Endothelial cell (in vitro differentiated cells): Measurements from ENCODE around the gene TBKBP1. TPM values are rescaled to one million over a fixed set of nuclear protein-coding genes. Genes with fewer than 3 reads are reported as not detected.

Experiments
- DNase-seq: peaks from one replicate; pipeline ENCODE4 v3.0.0; 2021; ENCODE audit warnings: low spot score
- H3K27ac Mint-ChIP-seq: one replicate; pipeline ENCODE4 v1.8.0; 2021; ENCODE audit warnings: mixed read lengths, inconsistent platforms; ENCODE audit not compliant: unreplicated experiment
- H3K27me3 Mint-ChIP-seq: one replicate; pipeline ENCODE4 v1.8.0; 2021; ENCODE audit warnings: mild to moderate bottlenecking, moderate library complexity, mixed read lengths, inconsistent platforms; ENCODE audit not compliant: unreplicated experiment
- H3K36me3 Mint-ChIP-seq: one replicate; pipeline ENCODE4 v1.8.0; 2021; ENCODE audit warnings: mild to moderate bottlenecking, low read depth, mixed read lengths, inconsistent platforms; ENCODE audit not compliant: unreplicated experiment
- H3K4me1 Mint-ChIP-seq: one replicate; pipeline ENCODE4 v1.8.0; 2021; ENCODE audit warnings: mild to moderate bottlenecking, mixed read lengths, inconsistent platforms; ENCODE audit not compliant: unreplicated experiment
- H3K4me3 Mint-ChIP-seq: one replicate; pipeline ENCODE4 v1.8.0; 2021; ENCODE audit warnings: mild to moderate bottlenecking, mixed read lengths, inconsistent platforms; ENCODE audit not compliant: unreplicated experiment
- H3K9me3 Mint-ChIP-seq: one replicate; pipeline ENCODE4 v1.8.0; 2021; ENCODE audit warnings: mixed read lengths, inconsistent platforms; ENCODE audit not compliant: unreplicated experiment
- CTCF ChIP-seq: fragments of 200-600 bp; sonication (generic); IDR thresholded peaks from one replicate; pipeline ENCODE4 v1.5.0; 2021; ENCODE audit warnings: antibody characterized with exemption; ENCODE audit not compliant: unreplicated experiment
- total RNA-seq: library from RNA; stranded (reverse); fragmentation: NEBNext Ultra II Directional; extraction: Animal tissue kit (Norgen Biotek cat#: 25700); gene quantifications from one replicate; pipeline ENCODE4 v1.2.1, GENCODE V29; 2021; ENCODE audit not compliant: unreplicated experiment

TBKBP1 gene
- total RNA-seq, 1 donor from 2014 or later: 31.4 TPM

- H3K9me3 Mint-ChIP-seq: no peaks in the 10 kb centered on the region
- no peaks in the 10 kb centered on the region for H3K27me3 Mint-ChIP-seq
- DNase-seq: no peak
- H3K4me1 Mint-ChIP-seq: peaks cover 8% of the 10 kb centered on the region
- no peak for TF ChIP-seq CTCF
- no peak overlapping the region for H3K27ac Mint-ChIP-seq
- H3K36me3 Mint-ChIP-seq: peaks cover 42% of the 10 kb centered on the region
- no peak overlapping the region for H3K4me3 Mint-ChIP-seq
Observed at GRCh38 chr17:47685556-47686275, 8.2 kb upstream of the TBKBP1 start.

GRCh38 chr17:47686276-47686635, 7.7 kb upstream of the TBKBP1 start:
- Mint-ChIP-seq H3K27me3 (no peaks in the 10 kb centered on the region), H3K9me3 (no peaks in the 10 kb centered on the region), H3K36me3 (peaks cover 40% of the 10 kb centered on the region), H3K27ac (no peak overlapping the region), H3K4me3 (no peak overlapping the region), H3K4me1 (peaks cover 7% of the 10 kb centered on the region)
- DNase-seq: no peak
- TF ChIP-seq CTCF: no peak

DNA sequence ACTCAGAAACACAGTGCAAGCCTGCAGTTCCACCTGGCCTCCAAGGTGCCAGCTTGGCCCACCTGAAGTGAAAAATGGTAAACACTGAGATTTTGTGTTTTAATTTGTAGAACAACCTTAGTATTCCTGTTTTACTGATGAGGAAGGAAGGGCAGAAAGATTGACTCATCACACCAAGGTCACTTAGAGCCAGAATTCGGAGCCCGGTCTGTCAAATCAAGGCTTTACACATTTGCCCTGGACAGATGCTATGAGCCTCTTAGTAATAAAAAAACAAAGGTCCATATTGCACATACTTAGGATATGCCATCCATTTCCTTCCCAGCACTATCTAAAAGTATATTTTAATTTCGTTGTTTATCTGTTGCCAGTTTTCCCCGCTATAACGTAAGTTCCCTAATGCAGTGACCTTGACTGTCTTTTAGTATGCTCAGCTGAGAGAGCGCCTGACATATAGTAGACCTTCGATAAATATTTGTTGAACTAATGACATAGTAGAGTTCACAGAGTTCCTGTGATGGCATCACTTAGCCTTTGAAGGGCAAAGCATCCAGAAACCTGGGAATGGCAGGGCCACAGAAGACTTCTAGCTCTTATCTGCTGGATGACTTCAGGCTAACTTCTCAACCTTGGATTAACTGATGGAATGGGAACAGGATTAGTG, 7.2 kb upstream of the TBKBP1 start:
- DNase-seq: no peak
- Mint-ChIP-seq H3K27ac (no peak overlapping the region), H3K4me1 (peaks cover 12% of the 10 kb centered on the region), H3K9me3 (no peaks in the 10 kb centered on the region), H3K4me3 (no peak overlapping the region), H3K27me3 (no peaks in the 10 kb centered on the region), H3K36me3 (peaks cover 39% of the 10 kb centered on the region)
- TF ChIP-seq CTCF: no peak

GRCh38 chr17:47687328-47687690, 6.7 kb upstream of the TBKBP1 start:
- Mint-ChIP-seq H3K4me3 (no peak overlapping the region), H3K36me3 (peaks cover 34% of the 10 kb centered on the region), H3K27me3 (no peaks in the 10 kb centered on the region), H3K27ac (no peak overlapping the region), H3K4me1 (peaks cover 17% of the 10 kb centered on the region), H3K9me3 (no peaks in the 10 kb centered on the region)
- no peak for TF ChIP-seq CTCF
- DNase-seq: no peak

DNA sequence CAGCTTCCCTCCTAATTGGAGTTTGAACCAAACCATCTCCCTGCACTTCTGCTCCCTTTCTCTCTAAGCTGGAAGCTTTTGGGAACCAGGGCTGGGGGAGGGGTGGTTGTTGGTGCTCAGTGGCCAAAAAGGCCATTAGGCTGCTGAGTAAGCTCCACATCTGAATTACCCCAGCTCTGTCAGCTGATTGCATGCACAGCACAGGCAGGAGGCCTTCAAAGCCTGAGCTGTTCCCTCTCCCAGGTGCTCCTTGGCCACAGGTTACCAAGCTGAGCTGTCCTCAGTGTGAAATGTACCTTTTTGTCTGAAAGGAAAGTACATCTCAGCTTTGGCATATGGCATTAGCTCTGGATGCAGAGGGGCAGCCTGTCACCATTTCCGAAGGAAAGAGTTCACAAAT, 6.2 kb upstream of the TBKBP1 start:
- Mint-ChIP-seq H3K4me1 (peaks cover 21% of the 10 kb centered on the region), H3K4me3 (no peak overlapping the region), H3K27me3 (no peaks in the 10 kb centered on the region), H3K9me3 (no peaks in the 10 kb centered on the region), H3K36me3 (peaks cover 30% of the 10 kb centered on the region), H3K27ac (no peak overlapping the region)
- no peak for TF ChIP-seq CTCF
- DNase-seq: no peak
